ENCODE data around the gene RABEPK.
"Not testable (repeated sequence)": the region's sequence is repeated elsewhere in the genome, so short reads cannot be mapped to it uniquely, and the experiment has no call there.

The RABEPK gene

DNA sequence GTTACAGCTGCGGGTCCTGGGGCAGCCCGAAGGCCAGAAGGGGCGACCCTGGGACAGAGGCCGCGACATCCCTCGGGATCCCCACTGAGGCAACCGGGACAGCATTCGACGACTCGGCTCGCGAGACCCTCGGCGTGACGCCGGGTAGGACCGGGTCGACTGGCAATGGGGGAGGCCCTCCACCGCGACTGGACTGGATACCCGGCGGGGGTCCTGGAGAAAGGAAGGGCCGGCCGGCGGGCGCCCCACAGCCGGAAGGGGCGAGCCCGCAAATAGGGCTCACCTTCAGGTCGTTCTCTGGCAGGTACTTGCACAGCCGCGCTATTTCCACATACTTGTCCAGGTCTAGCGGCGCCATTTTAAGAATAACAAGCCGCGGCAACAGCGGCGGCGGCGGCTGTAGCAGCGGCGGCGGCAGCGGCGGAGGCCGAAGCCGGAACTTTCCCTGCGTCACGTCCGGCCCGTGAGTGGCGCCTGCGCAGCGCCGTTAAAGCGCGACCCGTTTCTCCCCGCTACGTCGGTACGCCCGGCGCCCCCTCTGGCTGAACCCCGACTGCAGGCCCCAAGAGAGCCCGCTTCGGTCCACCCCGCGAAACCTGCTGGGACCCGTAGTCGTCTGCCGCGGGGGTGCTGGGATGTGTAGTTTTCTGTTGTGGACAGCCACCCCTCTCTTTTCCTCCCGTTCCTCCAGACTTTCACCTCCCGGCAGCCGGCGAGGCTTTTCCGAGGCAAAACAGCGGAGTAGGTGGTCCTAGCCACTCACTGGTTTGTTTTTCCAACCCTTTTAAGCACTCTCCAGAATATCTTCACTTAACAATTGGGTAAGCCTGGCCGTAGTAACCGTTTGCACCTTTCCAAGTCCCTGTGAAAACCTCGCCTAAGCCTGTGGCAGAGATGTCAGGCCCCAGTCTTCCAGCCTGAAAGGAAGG, 10.7 kb upstream of the RABEPK start, which contains the start of gene PPP6C:
Gene PPP6C, minus strand, starts transcription at position 443 of the 929 bp plus-strand sequence. Its CDS starts 85 bp downstream, at position 358.
- no peaks in the 10 kb centered on the region for H3K9me3 Mint-ChIP-seq
- H3K27ac Mint-ChIP-seq = peak within 1 kb of the TSS; percentile 90
- peaks cover 26% of the 10 kb centered on the region for H3K4me1 Mint-ChIP-seq
- no peaks in the 10 kb centered on the region for H3K27me3 Mint-ChIP-seq (ENCODE audit: low read depth, poor library complexity)
- H3K36me3 Mint-ChIP-seq (ENCODE audit: low read depth) = no peaks in the 10 kb centered on the region
- TF ChIP-seq, protein P1, sequence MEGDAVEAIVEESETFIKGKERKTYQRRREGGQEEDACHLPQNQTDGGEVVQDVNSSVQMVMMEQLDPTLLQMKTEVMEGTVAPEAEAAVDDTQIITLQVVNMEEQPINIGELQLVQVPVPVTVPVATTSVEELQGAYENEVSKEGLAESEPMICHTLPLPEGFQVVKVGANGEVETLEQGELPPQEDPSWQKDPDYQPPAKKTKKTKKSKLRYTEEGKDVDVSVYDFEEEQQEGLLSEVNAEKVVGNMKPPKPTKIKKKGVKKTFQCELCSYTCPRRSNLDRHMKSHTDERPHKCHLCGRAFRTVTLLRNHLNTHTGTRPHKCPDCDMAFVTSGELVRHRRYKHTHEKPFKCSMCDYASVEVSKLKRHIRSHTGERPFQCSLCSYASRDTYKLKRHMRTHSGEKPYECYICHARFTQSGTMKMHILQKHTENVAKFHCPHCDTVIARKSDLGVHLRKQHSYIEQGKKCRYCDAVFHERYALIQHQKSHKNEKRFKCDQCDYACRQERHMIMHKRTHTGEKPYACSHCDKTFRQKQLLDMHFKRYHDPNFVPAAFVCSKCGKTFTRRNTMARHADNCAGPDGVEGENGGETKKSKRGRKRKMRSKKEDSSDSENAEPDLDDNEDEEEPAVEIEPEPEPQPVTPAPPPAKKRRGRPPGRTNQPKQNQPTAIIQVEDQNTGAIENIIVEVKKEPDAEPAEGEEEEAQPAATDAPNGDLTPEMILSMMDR (IDR thresholded peaks at IDR 0.05) = peak; percentile 44
- DNase-seq = peak; percentile 96
- peak within 1 kb of the TSS; percentile 96 for H3K4me3 Mint-ChIP-seq

DNA sequence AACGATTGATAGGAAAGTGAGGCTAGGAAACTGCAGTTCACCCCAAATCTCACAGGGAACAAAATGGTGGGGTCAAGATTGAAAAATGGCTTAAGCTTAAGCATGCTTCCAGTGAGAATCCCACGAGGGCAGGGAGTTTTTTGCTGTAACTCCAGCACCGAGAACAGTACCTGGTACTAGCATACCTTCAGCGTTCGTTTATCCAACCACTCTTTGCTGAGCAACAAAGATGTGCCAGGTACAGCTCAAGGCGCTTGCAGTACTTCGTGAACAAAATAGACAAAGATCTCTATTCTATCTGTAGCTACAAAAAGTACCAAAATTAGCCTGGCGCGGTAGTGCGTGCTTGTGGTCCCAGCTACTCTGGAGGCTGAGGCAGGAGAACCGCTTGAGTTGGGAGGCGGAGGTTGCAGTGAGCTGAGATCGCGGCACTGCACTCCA, 10.0 kb upstream of the RABEPK start:
- Mint-ChIP-seq H3K9me3 (no peaks in the 10 kb centered on the region), H3K4me3 (peak overlapping the region; percentile 96), H3K27ac (peak overlapping the region; percentile 90), H3K4me1 (peaks cover 26% of the 10 kb centered on the region), H3K27me3 (ENCODE audit: low read depth, poor library complexity) (no peaks in the 10 kb centered on the region), H3K36me3 (ENCODE audit: low read depth) (no peaks in the 10 kb centered on the region)
- DNase-seq = peak; percentile 11
- TF ChIP-seq, protein P1 (IDR thresholded peaks at IDR 0.05) = no peak

DNA sequence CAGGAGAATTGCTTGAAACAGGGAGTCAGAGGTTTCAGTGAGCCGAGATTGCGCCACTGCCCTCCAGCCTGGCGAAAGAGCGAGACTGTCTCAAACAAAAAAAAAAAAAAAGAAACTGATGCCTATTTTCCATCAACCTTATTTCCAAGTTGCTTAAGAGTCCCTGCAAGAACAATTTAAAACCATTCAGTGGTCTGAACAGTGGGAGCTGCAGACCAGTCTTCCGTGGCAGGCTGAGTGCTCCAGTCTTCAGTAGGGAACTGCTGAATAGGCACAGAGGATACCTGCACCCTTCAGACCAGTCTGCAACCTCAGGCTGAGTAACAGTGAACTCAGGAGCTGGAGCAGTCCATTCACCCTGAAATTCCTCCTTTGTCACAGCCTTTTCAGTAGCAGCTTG, 5.9 kb upstream of the RABEPK start:
- Mint-ChIP-seq H3K27me3 (ENCODE audit: low read depth, poor library complexity) (peaks cover 17% of the 10 kb centered on the region), H3K4me1 (peaks cover 14% of the 10 kb centered on the region)
- not testable (repeated sequence) for H3K4me3 Mint-ChIP-seq; H3K36me3 Mint-ChIP-seq (ENCODE audit: low read depth); H3K27ac Mint-ChIP-seq; H3K9me3 Mint-ChIP-seq; DNase-seq

DNA sequence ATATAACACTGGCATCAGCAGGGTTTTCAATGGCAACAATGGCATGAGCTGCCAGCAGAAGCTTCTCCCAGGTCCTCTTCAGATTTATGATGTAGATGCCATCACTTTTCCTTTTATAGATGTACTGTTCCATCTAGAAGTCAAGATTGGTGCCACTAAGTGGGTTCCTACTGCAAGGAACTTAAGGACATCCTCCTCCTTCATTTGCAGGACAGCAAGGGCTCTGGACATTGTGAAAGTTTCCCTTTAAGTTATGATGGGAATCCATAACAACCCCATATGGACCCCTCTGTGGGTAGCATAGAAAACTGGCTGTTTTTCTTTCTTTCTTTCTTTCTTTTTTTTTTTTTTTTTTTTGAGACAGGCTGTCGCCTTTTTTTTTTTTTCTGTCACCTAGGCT, 4.8 kb upstream of the RABEPK start:
- not testable (repeated sequence) for H3K4me3 Mint-ChIP-seq; H3K9me3 Mint-ChIP-seq; DNase-seq; H3K27ac Mint-ChIP-seq; H3K36me3 Mint-ChIP-seq (ENCODE audit: low read depth); H3K4me1 Mint-ChIP-seq
- peaks cover 17% of the 10 kb centered on the region for H3K27me3 Mint-ChIP-seq (ENCODE audit: low read depth, poor library complexity)

DNA sequence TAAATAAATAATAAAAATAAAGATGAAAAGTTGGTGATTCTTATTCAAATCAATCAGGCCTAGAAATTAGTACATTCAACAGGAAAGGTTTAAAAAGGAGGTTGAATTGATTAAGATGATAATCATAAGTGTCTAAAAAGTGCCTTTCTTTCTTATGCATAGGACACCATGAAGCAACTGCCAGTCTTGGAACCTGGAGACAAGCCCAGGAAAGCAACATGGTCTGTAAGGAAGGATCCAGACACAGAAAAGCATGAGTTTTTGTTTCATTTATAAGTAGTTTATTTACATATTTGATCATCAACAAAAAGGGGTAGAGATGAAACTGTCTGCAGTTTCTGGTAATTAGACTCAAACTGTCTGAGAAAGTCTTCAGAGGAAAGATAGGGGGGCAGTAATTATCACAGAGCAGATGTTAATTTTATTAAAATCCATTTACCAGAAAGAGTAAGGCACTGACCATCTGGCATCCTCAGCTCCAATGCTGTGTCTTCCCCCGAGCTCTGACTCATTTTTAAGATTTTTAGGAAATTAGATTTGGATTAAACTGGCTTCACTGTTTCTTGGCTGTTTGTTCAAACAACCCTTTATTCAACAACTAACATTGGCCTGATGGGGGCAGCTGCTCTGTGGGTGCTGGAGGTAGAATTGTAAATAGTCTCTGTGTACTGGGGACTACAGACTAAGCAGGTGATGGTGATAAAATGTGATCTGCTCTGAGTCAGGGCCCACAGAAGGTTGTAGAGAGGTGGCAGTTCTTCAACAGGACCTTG, 2.7 kb downstream of the RABEPK start:
- TF ChIP-seq, protein P1 (IDR thresholded peaks at IDR 0.05) = no peak
- no peaks in the 10 kb centered on the region for H3K9me3 Mint-ChIP-seq
- H3K27ac Mint-ChIP-seq = peak overlapping the region; percentile 77
- H3K36me3 Mint-ChIP-seq (ENCODE audit: low read depth) = peaks cover 34% of the 10 kb centered on the region
- peaks cover 7% of the 10 kb centered on the region for H3K27me3 Mint-ChIP-seq (ENCODE audit: low read depth, poor library complexity)
- H3K4me3 Mint-ChIP-seq = no peak overlapping the region
- H3K4me1 Mint-ChIP-seq = peaks cover 17% of the 10 kb centered on the region
- DNase-seq = no peak

DNA sequence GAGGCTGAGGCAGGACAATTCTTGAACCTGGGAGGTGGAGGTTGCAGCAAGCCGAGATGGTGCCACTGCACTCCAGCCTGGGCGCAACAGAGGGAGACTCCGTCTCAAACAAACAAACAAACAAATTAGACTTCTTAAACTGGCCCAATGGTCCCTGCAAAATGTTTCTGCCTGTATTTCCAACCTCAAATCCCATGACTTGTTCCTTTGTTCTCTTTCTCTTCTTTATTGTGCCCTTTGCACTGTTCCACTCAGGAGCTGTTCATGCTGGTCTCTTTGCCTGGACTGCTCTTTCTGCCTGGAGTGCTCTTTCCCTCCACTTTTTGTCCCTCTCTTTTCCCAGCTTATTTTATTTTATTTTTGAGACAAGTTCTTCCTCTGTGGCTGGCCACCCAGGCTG, 4.1 kb downstream of the RABEPK start:
- peak overlapping the region; percentile 17 for H3K27ac Mint-ChIP-seq

More for the DNA sequence above, 4.1 kb downstream of the RABEPK start:
- TF ChIP-seq, protein P1 (IDR thresholded peaks at IDR 0.05) = no peak
- Mint-ChIP-seq H3K4me1 (peaks cover 17% of the 10 kb centered on the region), H3K4me3 (no peak overlapping the region), H3K9me3 (no peaks in the 10 kb centered on the region), H3K27me3 (ENCODE audit: low read depth, poor library complexity) (no peaks in the 10 kb centered on the region), H3K36me3 (ENCODE audit: low read depth) (peaks cover 43% of the 10 kb centered on the region)
- no peak for DNase-seq

All from nephron progenitor cell (in vitro differentiated cells).